Activated T-helper 2 cell treated with anti-CD3 and anti-CD28 coated beads, Interferon-gamma antibody, Interleukin-2, Interleukin-4, amounts not matched to agents 10 μg/mL and 5 μg/mL and 100 μg/mL, durations not matched to agents 14 hours and 24 hours and 36 hours (primary cell): Measurements from ENCODE around the gene SRRD. TPM values are rescaled to one million over a fixed set of nuclear protein-coding genes. Genes with fewer than 3 reads are reported as not detected.
A peak's percentile ranks its signal among the peaks of the same experiment; 100 is the strongest.

ENCODE experiments used
- DNase-seq: peaks from one replicate; pipeline ENCODE4 v3.0.0; 2021; ENCODE audit warnings: low spot score
- H3K27ac Mint-ChIP-seq: one replicate; pipeline ENCODE4 v1.8.0; 2021; ENCODE audit warnings: mixed read lengths
- H3K27me3 Mint-ChIP-seq: one replicate; pipeline ENCODE4 v1.8.0; 2021; ENCODE audit warnings: low read depth, mixed read lengths
- H3K36me3 Mint-ChIP-seq: one replicate; pipeline ENCODE4 v1.8.0; 2021; ENCODE audit warnings: low read depth, mixed read lengths
- H3K4me1 Mint-ChIP-seq: one replicate; pipeline ENCODE4 v1.8.0; 2021; ENCODE audit warnings: low read depth, mixed read lengths
- H3K4me3 Mint-ChIP-seq: one replicate; pipeline ENCODE4 v1.8.0; 2021; ENCODE audit warnings: low read depth, mild to moderate bottlenecking, moderate library complexity, mixed read lengths
- H3K9me3 Mint-ChIP-seq: one replicate; pipeline ENCODE4 v1.8.0; 2021; ENCODE audit warnings: mixed read lengths
- intact Hi-C: fragments of 100-400 bp; cut with micrococcal nuclease; formaldehyde crosslinking; loops from one replicate; pipeline ENCODE4 v1.15.1; 2023
- total RNA-seq: library from RNA; stranded (reverse); gene quantifications from 2 replicates; pipeline ENCODE4 v1.2.3, GENCODE V29; 2022

SRRD gene
- total RNA-seq, 1 donor from 2014 or later, result 21.6 TPM

- Mint-ChIP-seq H3K9me3 (no peaks in the 10 kb centered on the region), H3K36me3 (peaks cover 55% of the 10 kb centered on the region), H3K27ac (no peak overlapping the region), H3K4me3 (no peak overlapping the region), H3K27me3 (no peaks in the 10 kb centered on the region), H3K4me1 (peaks cover 1% of the 10 kb centered on the region)
- intact Hi-C loops, result no loop called here
- no peak for DNase-seq
Observed at GRCh38 chr22:26462051-26462450, 21.6 kb upstream of the SRRD start.

- Mint-ChIP-seq H3K4me3 (no peak overlapping the region), H3K27ac (no peak overlapping the region), H3K9me3 (no peaks in the 10 kb centered on the region), H3K4me1 (peaks cover 1% of the 10 kb centered on the region), H3K27me3 (no peaks in the 10 kb centered on the region), H3K36me3 (peaks cover 52% of the 10 kb centered on the region)
- no peak for DNase-seq
- intact Hi-C loops, result no loop called here
Observed at GRCh38 chr22:26462641-26463040, 21.0 kb upstream of the SRRD start.

- peaks cover 50% of the 10 kb centered on the region for H3K36me3 Mint-ChIP-seq
- H3K27me3 Mint-ChIP-seq, result no peaks in the 10 kb centered on the region
- no peaks in the 10 kb centered on the region for H3K9me3 Mint-ChIP-seq
- H3K27ac Mint-ChIP-seq, result no peak overlapping the region
- H3K4me3 Mint-ChIP-seq, result no peak overlapping the region
- H3K4me1 Mint-ChIP-seq, result peaks cover 1% of the 10 kb centered on the region
- no peak for DNase-seq
- intact Hi-C loops, result no loop called here
Observed at GRCh38 chr22:26463101-26463661, 20.5 kb upstream of the SRRD start.

- Mint-ChIP-seq H3K4me1 (peaks cover 1% of the 10 kb centered on the region), H3K9me3 (no peaks in the 10 kb centered on the region), H3K27ac (no peak overlapping the region), H3K4me3 (no peak overlapping the region), H3K36me3 (peaks cover 52% of the 10 kb centered on the region), H3K27me3 (no peaks in the 10 kb centered on the region)
- DNase-seq, result no peak
- intact Hi-C loops, result no loop called here
Observed at GRCh38 chr22:26463688-26464087, 20.0 kb upstream of the SRRD start.

GRCh38 chr22:26464312-26464711, 19.4 kb upstream of the SRRD start:
- no peak for DNase-seq
- peaks cover 1% of the 10 kb centered on the region for H3K4me1 Mint-ChIP-seq
- no peak overlapping the region for H3K4me3 Mint-ChIP-seq
- no peaks in the 10 kb centered on the region for H3K9me3 Mint-ChIP-seq
- no peak overlapping the region for H3K27ac Mint-ChIP-seq
- H3K27me3 Mint-ChIP-seq, result no peaks in the 10 kb centered on the region
- intact Hi-C loops, result no loop called here
- H3K36me3 Mint-ChIP-seq, result peaks cover 59% of the 10 kb centered on the region

GRCh38 chr22:26466196-26466595, 17.5 kb upstream of the SRRD start:
- DNase-seq, result no peak
- Mint-ChIP-seq H3K36me3 (peaks cover 60% of the 10 kb centered on the region), H3K4me3 (no peak overlapping the region), H3K27me3 (no peaks in the 10 kb centered on the region), H3K27ac (no peak overlapping the region), H3K9me3 (no peaks in the 10 kb centered on the region), H3K4me1 (peaks cover 1% of the 10 kb centered on the region)
- intact Hi-C loops, result no loop called here

GRCh38 chr22:26470807-26471206, 12.9 kb upstream of the SRRD start:
- H3K36me3 Mint-ChIP-seq, result peaks cover 66% of the 10 kb centered on the region

GRCh38 chr22:26471522-26471921, 12.2 kb upstream of the SRRD start:
- H3K4me1 Mint-ChIP-seq, result peaks cover 7% of the 10 kb centered on the region
- intact Hi-C loops, result no loop called here
- no peaks in the 10 kb centered on the region for H3K9me3 Mint-ChIP-seq
- no peaks in the 10 kb centered on the region for H3K27me3 Mint-ChIP-seq
- no peak overlapping the region for H3K4me3 Mint-ChIP-seq
- no peak overlapping the region for H3K27ac Mint-ChIP-seq
- H3K36me3 Mint-ChIP-seq, result peaks cover 66% of the 10 kb centered on the region
- DNase-seq, result no peak

More at GRCh38 chr22:26470807-26471206, 12.9 kb upstream of the SRRD start:
- H3K27me3 Mint-ChIP-seq, result no peaks in the 10 kb centered on the region
- no peaks in the 10 kb centered on the region for H3K9me3 Mint-ChIP-seq
- peaks cover 5% of the 10 kb centered on the region for H3K4me1 Mint-ChIP-seq
- no peak overlapping the region for H3K4me3 Mint-ChIP-seq
- intact Hi-C loops, result no loop called here
- H3K27ac Mint-ChIP-seq, result no peak overlapping the region
- DNase-seq, result no peak

- intact Hi-C loops, result no loop called here
- Mint-ChIP-seq H3K27me3 (no peaks in the 10 kb centered on the region), H3K36me3 (peaks cover 75% of the 10 kb centered on the region), H3K4me3 (no peak overlapping the region), H3K9me3 (no peaks in the 10 kb centered on the region), H3K4me1 (peaks cover 33% of the 10 kb centered on the region), H3K27ac (no peak overlapping the region)
- no peak for DNase-seq
Observed at GRCh38 chr22:26474682-26475081, 9.0 kb upstream of the SRRD start.

GRCh38 chr22:26476705-26477340, 6.9 kb upstream of the SRRD start:
- peaks cover 51% of the 10 kb centered on the region for H3K4me1 Mint-ChIP-seq

GRCh38 chr22:26477341-26477731, 6.3 kb upstream of the SRRD start:
- peaks cover 56% of the 10 kb centered on the region for H3K4me1 Mint-ChIP-seq
- peaks cover 66% of the 10 kb centered on the region for H3K36me3 Mint-ChIP-seq
- no peak for DNase-seq
- intact Hi-C loops, result no loop called here
- H3K27me3 Mint-ChIP-seq, result no peaks in the 10 kb centered on the region
- peak overlapping the region; percentile 74 for H3K4me3 Mint-ChIP-seq
- H3K27ac Mint-ChIP-seq, result peak overlapping the region; percentile 80
- no peaks in the 10 kb centered on the region for H3K9me3 Mint-ChIP-seq

More at GRCh38 chr22:26476705-26477340, 6.9 kb upstream of the SRRD start:
- Mint-ChIP-seq H3K4me3 (no peak overlapping the region), H3K27me3 (no peaks in the 10 kb centered on the region), H3K36me3 (peaks cover 70% of the 10 kb centered on the region), H3K9me3 (no peaks in the 10 kb centered on the region), H3K27ac (peak overlapping the region; percentile 65)
- intact Hi-C loops, result no loop called here
- DNase-seq, result no peak

- intact Hi-C loops, result no loop called here
- peaks cover 55% of the 10 kb centered on the region for H3K36me3 Mint-ChIP-seq
- H3K9me3 Mint-ChIP-seq, result no peaks in the 10 kb centered on the region
- H3K4me3 Mint-ChIP-seq, result peak overlapping the region; percentile 77
- H3K27ac Mint-ChIP-seq, result peak overlapping the region; percentile 86
- DNase-seq, result no peak
- peaks cover 65% of the 10 kb centered on the region for H3K4me1 Mint-ChIP-seq
- H3K27me3 Mint-ChIP-seq, result no peaks in the 10 kb centered on the region
Observed at GRCh38 chr22:26479043-26479791, 4.5 kb upstream of the SRRD start.
